HG03196 (cell line): ENCODE measurements around the gene MED29.
A peak's percentile ranks its signal among the peaks of the same experiment; 100 is the strongest.

Experiments used
- ATAC-seq: cut with Tn5 transposase; IDR thresholded peaks from one replicate; pipeline ENCODE4 v1.9.1; 2021; ENCODE audit not compliant: unreplicated experiment

The MED29 gene

DNA sequence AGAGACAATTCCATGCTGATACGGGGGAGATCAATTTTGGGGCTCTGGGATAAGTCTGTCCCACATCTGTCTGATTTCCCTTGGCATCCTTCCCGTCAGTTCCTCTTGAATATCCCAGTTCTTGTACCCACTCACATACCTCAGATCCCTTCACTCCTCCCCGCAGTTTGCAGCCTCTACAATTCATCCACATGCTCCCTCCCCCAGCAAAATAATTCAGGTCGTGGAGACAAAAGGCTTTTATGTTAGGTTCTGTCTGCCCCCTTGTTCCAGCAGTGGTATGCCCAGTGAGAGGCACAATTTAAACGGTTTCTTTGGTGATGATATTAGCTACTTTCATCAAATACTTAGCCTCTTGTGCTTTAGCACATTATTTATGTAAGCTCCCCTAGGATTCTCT lies 35.0 kb downstream of the MED29 start:
- ATAC-seq, result no peak

DNA sequence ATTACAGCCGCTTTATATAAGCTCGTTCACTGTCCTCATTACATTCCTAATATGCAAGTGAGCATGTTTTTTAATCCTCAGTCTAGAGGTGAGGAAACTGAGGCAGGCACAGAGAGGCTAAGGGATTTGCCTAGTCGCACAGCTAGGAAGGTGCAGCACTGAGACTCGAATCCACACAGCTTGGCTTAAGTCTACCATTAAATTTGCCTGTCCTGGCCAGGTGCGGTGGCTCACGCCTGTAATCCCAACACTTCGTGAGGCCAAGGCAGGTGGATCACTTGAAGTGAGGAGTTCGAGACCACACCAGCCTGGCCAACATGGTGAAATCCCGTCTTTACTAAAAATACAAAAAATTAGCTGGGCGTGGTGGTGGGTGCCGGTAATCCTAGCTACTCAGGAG lies 36.5 kb downstream of the MED29 start:
- no peak for ATAC-seq

DNA sequence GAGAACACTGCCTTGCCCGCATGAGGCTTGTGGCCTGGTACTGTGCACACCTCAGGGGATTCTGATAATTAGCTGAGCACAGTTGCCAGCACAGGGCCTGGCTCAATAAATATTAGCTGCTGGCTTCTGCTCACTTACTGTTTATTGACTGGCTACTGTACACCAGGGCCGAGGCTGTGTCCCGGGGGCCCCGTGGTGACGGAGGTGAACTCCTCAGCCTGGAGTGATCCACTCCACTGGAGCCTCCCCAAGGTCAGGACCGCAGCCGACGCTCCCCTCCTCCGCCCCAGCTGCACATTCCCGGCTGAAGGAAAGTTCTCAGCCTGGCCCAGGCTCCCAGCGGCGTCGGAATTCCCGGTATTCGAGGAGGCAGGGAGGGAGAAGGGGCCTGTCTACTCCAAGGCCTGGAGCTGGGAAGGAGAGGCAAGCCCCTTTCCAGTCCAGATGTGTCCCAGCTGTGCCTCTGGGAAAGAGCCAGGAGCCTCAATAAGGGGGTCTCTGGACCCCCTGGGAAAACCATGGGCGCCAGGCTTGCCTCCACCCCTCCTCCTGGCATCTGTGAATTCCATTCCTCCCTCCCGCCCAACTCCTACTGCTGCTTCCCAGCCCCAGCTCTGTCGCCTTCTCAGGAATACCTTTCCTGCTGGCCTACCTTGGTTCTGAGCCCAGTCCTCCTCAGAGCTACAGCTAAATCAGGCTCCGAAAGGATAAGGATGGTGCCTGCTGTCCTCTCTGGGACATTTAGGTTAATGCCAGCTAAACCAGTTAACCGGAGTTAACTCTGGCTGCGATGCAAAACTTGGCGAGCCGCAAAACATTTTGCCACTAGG lies 37.3 kb downstream of the MED29 start:
- ATAC-seq, result no peak

DNA sequence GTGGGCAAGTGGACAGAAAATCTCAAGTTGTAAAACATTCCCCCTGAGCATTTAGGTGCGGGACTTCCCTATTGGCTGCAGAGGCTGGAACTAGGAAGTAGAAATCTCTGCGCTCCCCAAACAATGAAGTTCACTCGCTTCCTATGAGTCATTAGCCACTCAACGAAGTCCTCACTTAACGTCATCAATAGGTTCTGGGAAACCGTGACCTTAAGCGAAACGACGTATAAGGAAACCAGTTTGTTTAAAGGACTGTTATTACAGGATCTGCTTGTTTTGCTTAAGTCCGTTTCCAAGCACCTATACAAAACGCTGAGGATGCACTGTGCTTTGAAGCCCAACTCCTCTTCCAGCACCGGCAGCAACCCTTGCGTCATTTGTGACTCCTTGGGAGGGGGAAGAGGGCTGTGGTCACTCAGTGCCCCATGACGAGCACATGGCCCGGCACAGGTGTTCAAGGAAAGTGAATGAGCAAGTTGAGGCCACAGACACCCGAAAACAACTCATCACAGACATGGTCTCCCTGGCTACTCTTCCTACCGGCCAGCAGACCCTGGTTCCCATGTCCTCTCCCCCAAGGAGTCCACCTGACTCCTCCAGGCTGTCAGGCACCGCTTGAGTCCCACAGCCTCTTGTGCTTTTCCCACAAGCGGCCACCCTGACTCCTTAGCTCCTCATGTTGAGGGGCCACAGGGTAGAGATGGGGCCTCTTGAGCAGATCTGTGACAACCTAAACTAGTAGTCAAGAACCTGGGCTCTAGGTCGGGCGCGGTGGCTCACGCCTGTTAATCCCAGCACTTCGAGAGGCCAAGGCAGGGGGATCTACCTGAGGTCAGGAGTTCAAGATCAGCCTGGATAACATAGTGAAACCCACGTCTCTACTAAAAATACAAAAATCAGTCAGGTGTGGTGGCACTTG lies 39.8 kb downstream of the MED29 start:
- no peak for ATAC-seq

DNA sequence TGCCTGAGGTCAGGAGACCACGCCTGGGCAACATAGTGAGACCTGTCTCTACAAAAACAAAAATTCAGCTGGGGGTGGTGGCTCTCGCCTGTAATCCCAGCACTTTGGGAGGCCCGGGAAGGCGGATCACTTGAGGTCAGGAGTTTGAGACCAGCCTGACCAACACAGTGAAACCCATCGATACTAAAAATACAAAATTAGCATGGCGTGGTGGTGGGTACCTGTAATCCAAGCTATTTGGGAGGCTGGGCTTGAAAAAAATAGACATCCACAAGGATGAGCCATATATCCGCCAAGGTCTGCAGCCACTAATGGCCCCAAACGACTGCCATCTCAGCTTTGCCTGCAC lies 41.5 kb downstream of the MED29 start:
- no peak for ATAC-seq

DNA sequence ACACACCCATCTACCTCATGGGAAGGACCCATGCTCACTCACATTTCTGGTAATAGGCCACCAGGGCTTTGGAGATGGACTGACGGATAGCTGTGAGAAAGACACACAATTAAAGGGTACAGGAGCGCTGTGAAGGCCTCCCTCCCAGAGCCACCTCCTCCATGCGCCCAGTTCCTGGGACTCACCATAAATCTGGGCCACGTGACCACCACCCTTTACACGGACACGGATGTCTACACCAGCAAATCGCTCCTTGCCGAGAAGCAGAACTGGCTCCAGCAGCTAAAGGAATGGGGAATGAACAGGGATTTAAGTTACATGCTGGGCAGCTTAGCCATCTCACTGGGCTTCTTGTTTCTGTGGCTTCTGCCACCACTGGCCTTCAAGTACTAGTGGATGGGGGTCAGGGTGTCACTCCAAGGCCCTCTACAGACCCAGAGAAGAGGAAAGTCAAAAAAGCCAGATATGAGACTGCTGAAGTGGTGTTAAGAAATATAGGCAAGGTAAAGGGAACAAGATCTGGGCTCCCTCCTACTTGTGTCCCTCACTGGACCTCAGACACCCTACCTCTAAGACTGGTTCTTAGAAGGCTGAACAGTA lies 42.4 kb downstream of the MED29 start:
- ATAC-seq, result no peak

DNA sequence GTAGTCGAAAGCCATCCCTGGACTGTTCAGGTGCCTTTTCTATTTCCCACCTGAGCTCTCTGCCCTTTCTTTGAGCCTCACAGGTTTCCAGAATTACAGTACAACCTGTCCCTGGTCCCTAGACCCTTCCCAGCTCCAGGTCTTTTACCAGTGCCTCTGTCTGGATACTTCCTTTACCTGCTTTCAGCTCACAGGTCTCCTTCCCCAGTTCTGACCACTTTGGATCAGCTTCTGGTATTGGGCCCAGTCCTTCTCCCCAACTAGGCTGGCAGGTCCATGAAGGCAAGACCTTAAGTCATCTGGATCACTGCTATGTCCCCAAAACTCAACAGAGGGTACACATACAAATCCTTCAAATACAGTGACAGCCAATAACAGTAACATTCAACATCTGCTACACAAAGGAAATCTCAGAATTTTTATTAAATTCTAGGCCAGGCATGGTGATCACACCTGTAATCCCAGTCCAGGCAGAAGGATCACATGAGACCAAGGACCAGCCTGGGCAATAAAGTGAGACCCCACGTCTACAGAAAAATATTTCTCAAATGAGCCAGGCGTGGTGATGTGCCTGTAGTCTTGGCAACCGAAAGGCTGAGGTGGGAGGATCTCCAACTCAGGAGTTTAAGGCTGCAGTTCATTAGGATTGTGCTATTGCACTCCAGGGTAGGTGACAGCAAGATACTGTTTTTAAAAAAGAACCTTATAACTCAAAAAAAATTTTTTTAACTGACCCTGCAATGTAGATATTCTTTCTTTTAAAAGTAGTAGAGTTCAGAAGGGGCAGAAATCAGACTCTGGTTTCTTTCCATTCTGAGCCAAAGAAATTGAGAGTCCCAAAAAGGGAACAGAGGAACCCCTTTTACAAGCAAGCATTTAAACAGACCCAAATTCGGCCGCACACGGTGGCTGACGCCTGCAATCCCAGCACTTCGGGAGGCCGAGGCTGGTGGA lies 43.2 kb downstream of the MED29 start:
- no peak for ATAC-seq

DNA sequence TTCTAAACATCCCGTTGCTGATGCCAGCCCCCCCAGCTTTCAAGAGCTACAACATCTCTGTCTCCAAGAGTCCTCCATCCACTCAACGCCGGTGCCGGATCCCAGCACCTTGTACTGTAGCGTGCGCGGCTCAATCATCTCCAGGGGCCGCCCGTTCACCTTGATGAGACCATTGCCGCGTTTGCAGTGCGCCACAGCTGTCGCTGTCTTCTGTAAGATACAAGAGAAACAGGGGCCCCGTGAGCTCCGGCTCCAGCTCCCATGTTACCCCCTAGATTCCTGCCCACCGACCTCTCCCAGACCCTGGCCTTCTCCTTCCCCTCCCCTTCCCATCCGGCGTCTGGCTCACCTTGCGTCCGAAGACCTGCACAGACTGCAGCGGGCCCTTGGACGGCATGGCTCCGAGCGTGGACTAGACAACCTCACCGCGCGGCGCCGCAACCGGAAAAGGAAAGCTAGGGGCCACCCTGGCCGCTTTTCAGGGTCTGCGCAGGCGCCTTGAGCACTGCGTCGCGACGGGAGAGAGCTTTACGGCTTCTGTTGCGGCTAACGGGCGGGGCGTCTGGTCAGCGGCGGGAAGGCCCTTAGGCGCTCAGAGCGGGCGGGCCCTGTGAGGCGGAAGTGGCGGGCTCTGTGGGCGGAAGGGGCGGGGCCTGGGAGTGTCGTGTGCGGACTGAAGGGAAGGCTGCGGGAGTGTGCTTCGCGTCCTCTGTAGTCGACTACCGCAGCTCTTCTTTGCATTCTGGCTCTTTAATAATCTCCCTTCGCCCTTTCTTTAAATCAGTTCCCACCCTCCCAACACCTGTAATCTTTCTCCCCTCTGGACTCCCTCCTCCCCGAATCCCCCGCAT lies 44.5 kb downstream of the MED29 start, which contains the start of gene RPS16:
Gene RPS16, minus strand, starts transcription at position 451 of the 851 bp plus-strand sequence. Its CDS starts 54 bp downstream, at position 397.
- peak; percentile 81 for ATAC-seq

DNA sequence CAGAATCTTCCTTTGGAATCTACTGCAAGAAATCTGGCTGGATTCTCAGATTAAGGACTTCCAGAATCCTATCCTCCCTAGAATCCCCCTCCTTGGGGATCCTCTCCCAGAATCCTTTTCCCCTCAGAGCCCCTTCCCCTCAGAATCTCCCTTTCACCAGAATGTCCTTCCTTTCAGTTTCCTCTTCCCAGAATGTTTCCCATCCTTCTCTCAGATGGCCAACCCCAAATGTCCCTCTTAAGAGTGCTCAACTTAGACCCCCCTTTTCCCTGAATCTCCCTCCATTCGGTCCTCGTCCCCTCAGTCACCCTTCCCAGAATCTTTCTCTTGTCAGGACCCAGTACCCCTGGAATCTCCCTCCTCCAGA lies 45.2 kb downstream of the MED29 start:
- no peak for ATAC-seq

DNA sequence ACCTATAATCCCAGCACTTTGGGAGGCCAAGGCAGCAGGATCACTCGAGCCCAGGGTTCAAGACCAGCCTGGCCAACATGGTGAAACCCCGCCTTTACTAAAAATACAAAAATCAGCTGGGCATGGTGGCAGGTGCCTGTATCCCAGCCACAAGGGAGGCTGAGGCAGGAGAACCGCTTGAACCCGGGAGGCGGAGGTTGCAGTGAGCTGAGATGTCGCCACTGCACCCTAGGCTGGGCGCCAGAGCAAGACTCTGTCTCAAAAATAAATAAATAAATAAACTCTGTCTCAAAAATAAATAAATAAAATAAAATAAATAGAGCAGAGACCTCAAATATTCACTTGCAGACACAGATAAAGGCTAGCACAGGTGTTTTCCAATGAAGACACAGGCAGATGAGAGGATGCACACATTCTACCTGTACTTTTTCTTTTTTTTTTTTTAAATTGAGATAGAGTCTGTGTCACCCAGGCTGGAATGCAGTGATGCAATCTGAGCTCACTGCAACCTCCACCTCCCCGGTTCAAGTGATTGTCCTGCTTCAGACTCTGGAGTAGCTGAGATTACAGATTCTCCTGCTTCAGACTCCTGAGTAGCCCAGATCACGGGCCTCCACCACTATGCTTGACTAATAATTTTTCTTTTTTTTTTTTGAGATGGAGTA lies 47.2 kb downstream of the MED29 start:
- no peak for ATAC-seq

DNA sequence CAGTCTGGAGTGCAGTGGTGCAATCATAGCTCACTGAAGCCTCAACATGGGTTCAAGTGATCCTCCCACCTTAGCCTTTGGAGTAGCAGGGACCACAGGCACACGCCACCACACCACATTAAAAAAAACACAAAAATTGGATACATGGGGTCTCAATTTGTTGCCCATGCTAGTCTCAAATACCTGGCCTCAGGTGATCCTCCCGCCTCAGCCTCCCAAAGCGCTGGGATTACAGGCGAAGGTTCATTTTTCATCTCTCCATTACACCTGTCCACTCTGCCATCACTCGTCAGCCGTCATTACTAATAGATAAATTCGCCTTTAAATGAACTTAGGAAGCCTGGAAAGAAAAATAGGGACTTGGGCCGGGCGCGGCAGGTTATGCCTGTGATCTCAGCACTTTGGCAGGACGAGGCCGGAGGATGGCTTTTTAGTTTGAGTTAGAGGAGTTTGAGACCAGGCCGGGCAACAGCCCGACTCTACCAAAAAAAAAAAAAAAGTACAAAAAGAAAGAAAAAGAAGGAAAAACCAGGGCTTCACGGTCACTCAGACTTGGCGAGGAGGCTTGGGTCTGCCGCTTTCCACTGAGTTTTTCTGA lies 53.5 kb downstream of the MED29 start:
- ATAC-seq, result no peak

DNA sequence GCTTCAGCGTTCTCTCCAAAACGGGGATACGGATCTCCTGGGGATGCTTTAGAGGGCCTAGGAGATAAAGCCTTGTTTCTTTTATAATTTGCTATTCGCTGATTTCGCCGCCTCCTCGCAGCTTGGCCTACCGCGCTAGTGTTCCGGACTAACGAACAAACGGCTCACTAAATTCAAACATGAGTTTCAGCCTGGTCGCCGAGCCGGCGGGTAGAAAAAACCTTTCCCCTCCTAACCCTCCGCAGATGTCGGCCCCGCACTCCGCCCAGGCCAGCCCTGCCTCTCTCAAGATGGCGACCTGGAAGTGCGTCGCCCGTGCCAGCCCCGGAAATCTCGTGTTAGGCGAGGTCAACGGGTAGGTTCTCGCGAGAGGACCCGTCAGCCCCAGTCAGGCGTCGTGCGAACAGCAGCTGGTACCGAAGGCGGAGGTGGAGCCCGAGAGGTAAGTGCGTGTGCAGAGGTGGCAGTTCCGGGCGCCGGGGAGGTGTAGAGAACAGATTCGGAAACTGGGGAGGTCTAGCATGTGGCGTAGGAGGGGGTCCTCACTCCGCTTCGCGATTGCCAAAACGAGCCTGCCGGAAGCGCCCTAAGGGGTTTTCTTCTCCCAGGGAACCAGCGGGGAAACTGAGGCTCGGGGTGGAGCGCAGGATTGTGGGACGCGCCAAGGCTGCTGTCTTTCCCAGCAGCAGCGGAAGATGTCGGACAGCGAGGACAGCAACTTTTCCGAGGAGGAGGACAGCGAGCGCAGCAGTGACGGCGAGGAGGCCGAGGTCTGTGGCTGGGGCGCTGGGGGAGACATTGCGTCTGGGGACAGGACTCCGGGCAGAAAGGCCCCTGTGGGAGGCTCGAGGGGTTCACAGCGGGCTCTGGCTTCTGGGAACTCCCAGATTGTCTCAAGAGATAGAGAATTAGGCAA lies 54.3 kb downstream of the MED29 start, which contains the start of gene SUPT5H:
Gene SUPT5H, plus strand, starts transcription at position 387 of the 916 bp plus-strand sequence. Its CDS starts 309 bp downstream, at position 696.
- peak; percentile 84 for ATAC-seq

DNA sequence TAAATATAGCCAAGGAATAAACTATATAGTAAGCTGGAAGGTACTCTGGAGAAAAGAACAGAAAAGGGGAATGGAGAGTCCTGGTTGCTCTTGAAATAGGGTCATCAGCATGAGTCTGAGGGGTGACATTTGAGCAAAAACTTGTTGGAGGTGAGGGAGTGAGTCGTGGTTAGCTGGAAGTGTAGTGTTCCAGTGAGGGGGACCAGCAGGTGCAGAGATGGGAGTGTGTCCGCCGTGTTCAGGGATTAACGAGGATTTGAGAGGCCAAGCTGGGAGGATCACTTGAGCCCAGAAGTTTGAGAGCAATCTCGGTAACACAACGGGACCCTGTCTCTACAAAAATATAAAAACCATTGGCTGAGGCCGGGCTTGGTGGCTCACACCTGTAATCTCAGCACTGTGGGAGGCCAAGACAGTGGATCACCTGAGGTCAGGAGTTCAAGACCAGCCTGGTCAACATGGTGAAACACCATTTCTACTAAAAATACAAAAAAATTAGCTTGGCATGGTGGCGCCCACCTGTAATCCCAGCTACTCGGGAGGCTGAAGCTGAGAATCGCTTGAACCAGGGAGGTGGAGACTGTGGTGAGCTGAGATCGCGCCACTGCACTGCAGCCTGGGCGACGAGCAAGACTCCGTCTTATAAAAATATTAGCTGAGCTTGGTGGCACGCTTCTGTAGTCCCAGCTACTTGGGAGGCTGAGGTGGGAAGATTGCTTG lies 55.3 kb downstream of the MED29 start:
- no peak for ATAC-seq

DNA sequence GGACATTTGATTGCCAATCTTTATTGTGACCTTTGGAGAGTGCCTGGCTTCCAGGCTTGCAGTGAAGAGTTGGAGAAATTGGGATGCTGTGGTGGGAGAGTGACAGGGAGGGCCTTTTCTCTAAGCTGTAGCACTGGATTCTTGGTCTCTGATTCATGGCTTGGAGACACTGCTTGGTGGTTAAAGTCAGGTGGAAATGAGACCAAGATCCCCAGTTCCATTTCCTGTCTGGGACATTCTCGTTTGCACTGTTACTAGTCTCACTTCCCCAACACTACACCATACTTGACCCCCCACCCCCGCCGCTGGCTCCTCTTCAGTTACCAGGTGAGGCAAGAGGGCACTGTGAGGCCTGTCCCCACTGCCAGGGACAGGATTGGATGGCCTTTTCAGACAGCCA lies 57.1 kb downstream of the MED29 start:
- ATAC-seq, result no peak

DNA sequence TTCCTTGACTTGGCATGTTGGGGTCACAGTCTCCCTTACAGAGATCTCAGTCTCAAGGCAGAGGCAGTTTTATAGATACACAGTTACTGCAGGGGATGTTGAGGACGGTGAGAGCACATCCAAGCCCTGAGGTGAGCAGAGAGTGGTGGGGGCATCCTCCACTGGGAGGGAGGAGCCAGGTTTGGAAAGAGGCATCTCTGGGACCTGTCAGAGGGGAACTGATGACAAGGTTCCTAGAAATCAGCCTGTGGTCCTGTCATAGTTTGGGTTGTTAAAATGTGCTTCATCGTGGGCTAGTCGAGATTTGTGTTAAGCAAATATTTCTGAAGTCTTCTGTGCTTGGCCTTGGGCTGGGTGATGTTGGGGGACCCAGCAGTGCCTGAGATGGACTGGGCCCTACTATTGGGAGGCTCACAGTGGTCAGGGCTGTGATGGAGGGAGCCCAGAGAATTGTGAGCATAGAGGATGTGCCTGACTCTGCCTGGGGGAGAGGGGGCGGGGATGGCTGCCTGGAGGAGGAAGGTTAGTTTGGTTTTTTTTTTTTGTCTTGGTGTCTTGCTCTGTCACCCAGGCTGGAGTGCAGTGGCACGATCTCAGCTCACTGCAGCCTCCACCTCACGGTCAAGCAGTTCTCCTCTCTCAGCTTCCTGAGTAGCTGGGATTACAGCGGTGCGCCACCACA lies 58.1 kb downstream of the MED29 start:
- no peak for ATAC-seq
